NCI-H2081 treated with DMSO at 0.1 percent for 48 hours (cell line): ENCODE results near the gene SLC22A7.

Source experiments
- DNase-seq: peaks from one replicate; lab custom pipeline; 2025; lab: John Stamatoyannopoulos, UW

SLC22A7 gene

GRCh38 chr6:43267619-43268354 is 30.3 kb upstream of the SLC22A7 start:
- no peak for DNase-seq

GRCh38 chr6:43268355-43268700 is 29.7 kb upstream of the SLC22A7 start:
- no peak for DNase-seq

GRCh38 chr6:43268782-43269272 is 29.2 kb upstream of the SLC22A7 start:
- no peak for DNase-seq

- no peak for DNase-seq
These were observed 28.6 kb upstream of the SLC22A7 start for GRCh38 chr6:43269273-43270007.

- DNase-seq: no peak
These were observed 26.8 kb upstream of the SLC22A7 start for GRCh38 chr6:43271103-43271815.

- no peak for DNase-seq
These were observed 26.1 kb upstream of the SLC22A7 start for GRCh38 chr6:43271944-43272343.

- DNase-seq: no peak
These were observed 24.4 kb upstream of the SLC22A7 start for GRCh38 chr6:43273707-43274106.

- no peak for DNase-seq
These were observed 23.7 kb upstream of the SLC22A7 start for GRCh38 chr6:43274127-43274915.

GRCh38 chr6:43274916-43275597 is 23.0 kb upstream of the SLC22A7 start:
- DNase-seq: no peak

- no peak for DNase-seq
These were observed 22.1 kb upstream of the SLC22A7 start for GRCh38 chr6:43275801-43276576.

- no peak for DNase-seq
These were observed 21.3 kb upstream of the SLC22A7 start for GRCh38 chr6:43276577-43277305.

- DNase-seq: no peak
These were observed 20.8 kb upstream of the SLC22A7 start for GRCh38 chr6:43277306-43277642.

- DNase-seq: no peak
These were observed 20.2 kb upstream of the SLC22A7 start for GRCh38 chr6:43277643-43278523.

GRCh38 chr6:43278524-43279078 is 19.5 kb upstream of the SLC22A7 start:
- no peak for DNase-seq

GRCh38 chr6:43280234-43280633 is 17.8 kb upstream of the SLC22A7 start:
- no peak for DNase-seq

- DNase-seq: no peak
These were observed 16.0 kb upstream of the SLC22A7 start for GRCh38 chr6:43282060-43282459.

- DNase-seq: no peak
These were observed 15.2 kb upstream of the SLC22A7 start for GRCh38 chr6:43282636-43283513.

- DNase-seq: no peak
These were observed 14.6 kb upstream of the SLC22A7 start for GRCh38 chr6:43283514-43283901.
